GM19193 (cell line): ENCODE results near the gene ZNF514.
A peak's percentile ranks its signal among the peaks of the same experiment; 100 is the strongest.

ENCODE experiments used
- POLR2A ChIP-seq: IDR thresholded peaks from 4 replicates; pipeline ENCODE4 v1.6.1; 2011; ENCODE audit not compliant: insufficient read depth, insufficient read length; ENCODE audit errors: extremely low read depth

ZNF514 gene

DNA sequence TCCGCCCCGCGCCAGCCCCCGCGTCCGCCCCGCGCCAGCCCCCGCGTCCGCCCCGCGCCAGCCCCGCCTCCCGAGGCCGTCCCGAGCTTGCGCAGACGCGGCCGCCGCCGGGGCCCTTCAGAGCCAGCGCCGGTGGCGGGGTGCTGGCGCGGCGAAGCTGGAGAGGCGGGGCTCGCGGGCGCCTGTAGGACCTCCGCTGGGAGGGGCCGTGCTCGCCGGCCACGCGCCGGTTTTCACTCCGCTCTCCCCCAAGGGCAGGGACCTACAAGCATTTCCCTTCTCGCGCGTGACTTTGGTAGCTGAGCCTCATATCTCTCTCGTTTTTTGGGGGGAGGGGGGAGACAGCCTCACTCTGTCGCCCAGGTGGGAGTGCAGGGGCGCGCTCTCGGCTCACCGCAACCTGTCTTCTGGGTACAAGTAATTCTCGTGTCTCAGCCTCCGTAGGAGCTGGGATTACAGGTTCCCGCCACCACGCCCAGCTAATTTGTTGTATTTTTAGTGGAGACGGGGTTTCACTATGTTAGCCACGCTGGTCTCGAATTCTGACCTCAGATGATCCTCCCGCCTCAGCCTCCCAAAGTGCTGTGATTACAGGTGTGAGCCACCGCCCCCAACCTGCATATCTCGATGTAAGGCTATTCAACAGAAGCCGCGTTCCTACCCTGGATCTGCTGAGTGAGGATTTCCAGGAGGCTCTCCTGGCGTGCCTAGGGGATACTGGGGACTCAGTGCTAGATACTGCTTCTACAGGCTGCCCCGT, at the start of gene ZNF514:
Gene ZNF514, minus strand, starts transcription at position 159 of the 760 bp plus-strand sequence. CDS start 6,595 bp downstream, outside the sequence.
- TF ChIP-seq POLR2A: peak; percentile 50

DNA sequence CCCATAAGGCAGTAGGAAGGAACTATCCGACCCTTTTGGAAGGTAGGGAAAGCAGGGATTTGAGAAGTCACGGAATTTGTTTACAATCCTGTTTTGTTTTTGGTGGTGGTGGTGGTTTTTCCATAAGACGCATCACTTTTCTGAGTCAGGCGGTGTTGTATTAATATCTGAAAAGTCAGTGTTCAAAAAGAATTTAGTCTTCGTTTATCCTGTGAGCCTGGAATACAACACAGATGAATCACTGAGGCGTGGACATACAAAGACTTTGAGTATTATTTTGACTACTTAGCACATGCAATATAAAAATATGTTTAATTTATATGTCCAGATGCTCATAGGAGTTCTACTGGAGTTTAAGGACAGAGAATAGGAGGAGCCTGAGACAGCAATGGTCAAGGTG, 48.5 kb upstream of the ZNF514 start:
- no peak for TF ChIP-seq POLR2A

DNA sequence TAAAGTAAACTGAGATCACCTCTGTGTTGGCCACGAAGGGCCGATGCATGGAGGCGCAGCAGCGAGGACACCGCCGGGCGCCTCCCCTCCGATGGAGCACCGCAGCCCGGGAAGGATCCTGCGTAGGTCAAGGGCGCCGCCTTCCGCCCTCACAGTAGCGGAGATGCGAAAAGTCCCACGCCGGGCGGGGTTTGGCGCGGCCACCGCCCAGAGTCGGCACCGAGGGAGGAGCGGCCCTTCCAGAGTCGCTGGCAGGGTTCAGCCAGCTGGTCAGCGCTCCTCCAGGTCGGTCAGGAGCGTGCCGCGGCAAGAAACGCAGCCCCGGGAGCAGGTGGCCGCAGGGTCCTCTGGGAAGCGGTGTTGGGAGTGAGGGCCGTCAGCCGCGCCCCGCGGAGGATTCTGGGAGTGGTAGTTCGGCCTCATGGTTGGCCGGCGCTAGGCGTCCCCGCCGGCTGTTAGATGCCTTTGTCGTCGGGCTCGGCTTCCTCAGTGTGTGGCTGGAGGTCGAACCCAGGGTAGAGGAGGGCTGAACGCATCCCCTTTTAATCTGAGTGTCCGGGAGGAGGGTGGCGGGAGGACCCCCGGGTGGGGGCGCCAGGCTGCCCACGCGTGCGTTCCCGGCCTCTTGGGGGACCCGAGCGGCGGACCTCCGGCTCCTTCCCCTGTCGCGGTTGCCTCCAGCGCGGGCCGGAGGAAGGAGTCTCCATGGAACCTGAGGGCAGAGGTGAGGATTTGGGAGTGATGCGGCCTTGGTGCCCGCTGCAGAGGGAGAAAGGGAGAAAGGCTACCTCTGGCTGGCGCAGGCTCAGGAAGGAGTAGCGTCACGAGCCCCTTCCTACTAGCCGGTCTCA, 47.7 kb upstream of the ZNF514 start, which contains the start of gene ZNF892:
Gene ZNF892, plus strand, starts transcription at position 411 of the 851 bp plus-strand sequence. Its CDS starts 295 bp downstream, at position 706.
- peak; percentile 65 for TF ChIP-seq POLR2A

DNA sequence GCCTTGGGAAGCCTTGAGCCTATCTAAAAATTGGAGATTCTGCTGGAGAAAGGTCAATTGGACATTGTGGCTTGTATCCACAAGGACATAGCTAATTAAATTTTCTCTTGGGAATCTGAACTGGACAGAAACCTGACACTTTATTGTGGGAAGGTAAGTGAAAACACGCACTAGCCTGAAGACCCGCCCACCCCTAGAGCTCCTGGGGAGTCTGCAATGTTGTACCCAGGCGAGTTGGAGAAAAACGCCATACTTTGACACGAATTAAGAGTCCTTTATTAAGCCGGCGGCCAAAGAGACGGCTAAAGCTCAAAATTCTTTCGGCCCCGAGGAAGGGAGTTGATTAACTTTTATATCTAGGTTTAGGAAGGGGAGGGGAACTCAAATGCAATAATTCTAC, 46.4 kb upstream of the ZNF514 start:
- no peak for TF ChIP-seq POLR2A

DNA sequence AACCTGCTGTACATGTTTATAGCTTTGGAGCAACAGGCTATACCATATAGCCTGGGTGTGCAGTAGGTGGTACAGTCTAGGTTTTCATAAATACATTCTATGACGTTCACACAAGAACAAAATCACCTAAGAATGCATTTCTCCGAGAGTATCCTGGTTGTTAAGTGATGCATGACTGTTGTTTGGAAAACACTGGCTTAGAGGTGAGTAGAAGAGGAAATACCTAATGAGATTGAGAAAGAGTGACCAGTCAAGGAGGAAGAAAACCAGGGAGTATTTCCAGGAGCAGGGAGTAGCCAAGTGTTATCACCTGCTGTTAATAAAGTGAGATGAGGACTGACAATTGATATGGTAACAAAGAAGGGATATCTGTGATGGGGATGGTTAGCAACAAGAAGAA, 44.7 kb upstream of the ZNF514 start:
- TF ChIP-seq POLR2A: no peak

DNA sequence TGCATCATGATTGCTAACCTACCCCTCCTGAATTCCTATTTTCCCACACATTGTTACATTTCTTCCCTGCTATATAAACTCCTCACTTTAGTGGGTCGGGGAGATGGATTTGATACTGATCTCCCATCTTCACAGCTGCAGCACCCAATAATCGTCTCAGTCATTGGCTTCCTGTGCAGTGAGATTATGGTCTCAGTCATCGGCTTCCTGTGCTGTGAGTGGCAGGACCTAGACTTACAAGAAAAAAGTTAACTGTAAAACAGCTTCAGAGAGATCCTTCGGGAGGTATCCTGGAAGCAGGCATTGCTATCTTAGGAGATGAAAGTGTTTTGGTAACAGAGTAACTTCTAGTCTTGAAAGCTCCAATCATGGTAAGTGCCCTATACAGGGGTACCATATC, 44.3 kb upstream of the ZNF514 start:
- TF ChIP-seq POLR2A: no peak

DNA sequence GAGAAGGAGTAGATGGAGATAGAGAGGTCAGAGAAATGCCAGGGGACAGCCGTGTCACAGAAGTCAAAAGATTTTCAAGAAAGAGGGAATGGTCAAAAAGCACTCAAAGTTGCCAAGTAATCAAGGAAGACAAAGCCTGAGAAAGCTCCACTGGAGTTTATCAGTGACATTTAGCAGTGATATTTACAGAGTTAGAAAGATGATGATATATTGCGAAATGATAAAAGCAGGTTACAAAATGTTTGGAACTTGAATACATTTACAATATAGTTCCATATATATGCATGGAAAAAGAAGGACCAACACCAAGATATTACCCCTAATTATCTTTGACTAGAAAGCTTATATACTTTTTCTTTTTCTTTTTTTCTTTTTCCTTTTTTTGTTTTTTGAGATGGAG, 26.3 kb upstream of the ZNF514 start:
- TF ChIP-seq POLR2A: no peak

DNA sequence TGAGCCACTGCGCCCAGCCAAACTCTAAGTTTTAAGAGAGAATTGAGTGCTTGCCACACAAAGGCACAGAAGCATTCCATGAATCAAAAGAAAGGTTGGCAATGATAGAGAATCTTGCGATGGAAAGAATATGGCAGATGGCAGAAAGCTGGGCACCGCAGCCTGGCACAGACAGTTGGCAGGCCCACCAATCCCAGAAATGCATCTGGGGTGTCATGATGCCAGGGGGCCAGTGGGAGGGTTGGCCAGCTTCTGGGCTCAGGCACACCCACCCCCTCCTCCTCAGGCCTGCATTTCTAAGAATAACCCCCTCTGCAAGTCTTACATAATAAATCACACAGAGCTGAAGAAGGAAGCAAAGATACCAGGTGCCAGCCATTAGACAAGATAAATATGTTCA, 25.5 kb upstream of the ZNF514 start:
- no peak for TF ChIP-seq POLR2A

DNA sequence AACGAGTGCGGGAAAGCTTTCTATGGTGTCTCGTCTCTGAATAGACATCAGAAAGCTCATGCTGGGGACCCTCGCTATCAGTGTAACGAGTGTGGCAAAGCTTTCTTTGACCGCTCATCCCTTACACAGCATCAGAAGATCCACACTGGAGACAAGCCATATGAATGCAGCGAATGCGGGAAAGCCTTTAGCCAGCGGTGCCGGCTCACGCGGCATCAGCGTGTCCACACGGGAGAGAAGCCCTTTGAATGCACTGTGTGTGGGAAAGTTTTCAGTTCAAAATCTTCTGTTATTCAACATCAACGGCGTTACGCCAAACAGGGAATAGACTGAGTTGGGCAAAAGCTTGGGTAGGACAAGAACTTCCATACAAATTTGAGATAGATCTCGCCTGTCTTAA, 22.1 kb upstream of the ZNF514 start:
- TF ChIP-seq POLR2A: no peak

DNA sequence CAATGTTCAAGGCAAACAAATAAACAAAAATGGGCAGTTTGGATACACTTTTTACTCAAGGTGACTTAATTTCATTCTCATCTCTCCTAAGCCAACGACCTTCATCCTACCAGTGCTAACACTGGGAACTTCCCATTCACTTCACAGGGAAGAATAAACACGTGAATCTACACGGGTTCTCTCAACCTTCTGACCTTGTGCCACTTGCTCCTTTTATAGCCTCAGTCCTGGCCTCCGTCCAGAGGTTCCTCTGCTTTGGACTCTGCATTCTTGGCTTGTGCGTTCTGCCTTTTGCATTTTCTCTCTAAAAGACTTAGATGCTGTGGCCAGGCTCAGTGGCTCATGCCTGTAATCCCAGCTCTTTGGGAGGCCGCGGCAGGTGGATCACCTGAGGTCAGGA, 19.8 kb upstream of the ZNF514 start:
- no peak for TF ChIP-seq POLR2A

DNA sequence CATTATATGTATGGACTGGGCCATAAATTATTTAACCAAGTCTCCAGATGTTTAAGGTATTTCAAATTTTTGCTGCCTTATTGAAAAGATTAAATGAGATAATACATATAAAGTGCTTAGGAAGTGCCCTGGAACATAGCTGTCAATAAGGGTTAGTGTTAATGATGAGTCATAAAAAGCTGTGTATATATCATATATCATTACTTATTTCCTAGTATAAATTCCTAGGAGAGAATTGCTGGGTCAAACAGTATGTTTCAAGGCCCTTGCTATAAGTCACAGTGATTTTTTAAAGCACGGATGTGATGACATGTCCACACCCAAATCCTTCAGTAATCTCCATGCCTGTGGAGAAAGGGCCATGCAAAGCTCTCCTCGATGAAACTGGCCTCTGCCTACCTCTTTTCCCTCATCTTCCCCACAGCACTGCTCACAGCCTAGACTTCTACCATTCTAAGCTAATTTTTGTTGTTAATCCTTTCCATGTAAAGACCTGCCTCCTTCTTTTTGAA, 14.4 kb upstream of the ZNF514 start:
- TF ChIP-seq POLR2A: no peak

DNA sequence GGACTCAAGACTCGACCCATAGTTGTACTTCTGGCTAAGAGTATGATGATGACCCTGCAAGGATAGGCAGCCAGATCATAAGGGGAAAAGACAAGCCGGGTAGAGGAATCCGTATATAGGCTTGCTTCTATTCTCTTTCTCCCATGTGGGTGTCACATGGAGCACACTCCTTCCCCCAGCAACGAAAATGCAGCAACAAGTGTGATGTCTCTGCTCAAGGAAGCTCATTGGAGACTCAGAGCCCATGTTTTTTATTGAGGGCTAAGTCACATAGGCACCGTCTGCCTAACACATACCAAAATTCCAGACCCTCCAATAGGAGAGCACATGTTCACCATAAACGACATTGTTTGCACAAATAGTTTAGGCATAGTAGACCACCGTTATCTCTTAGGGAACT, 12.3 kb upstream of the ZNF514 start:
- no peak for TF ChIP-seq POLR2A

DNA sequence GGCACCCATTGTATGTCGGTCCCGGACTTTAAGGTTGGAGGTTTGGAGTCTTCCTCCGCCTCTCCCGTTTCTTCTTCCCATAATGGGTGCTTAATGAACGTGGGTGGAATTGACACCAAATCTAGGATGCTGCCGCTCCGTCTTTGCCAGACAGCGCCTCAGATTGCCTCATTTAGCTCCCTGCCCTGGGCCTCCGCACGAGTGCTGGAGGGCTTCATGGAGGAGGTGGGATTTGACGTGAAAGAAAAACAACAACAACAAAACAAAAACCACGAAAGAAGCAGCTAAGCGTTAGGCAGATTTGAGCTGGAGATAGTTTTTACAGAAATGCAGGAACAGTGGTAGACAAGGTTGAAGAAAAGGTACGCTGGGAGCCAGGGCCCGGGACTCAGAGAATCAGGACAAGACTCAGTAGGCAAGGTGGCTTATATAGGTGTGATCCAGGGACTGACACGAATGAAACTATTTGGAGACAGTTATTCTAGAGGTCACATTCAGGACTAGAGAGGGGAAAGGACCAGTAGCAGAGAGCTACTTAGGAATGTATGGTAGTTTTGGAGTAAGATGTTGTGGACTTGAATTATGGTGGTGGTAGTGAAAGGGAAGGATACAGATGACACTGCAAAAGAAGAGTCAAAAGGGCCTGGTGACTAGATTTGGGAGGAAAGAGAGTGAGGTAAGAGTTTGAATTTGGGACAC, 6.6 kb upstream of the ZNF514 start:
- no peak for TF ChIP-seq POLR2A

DNA sequence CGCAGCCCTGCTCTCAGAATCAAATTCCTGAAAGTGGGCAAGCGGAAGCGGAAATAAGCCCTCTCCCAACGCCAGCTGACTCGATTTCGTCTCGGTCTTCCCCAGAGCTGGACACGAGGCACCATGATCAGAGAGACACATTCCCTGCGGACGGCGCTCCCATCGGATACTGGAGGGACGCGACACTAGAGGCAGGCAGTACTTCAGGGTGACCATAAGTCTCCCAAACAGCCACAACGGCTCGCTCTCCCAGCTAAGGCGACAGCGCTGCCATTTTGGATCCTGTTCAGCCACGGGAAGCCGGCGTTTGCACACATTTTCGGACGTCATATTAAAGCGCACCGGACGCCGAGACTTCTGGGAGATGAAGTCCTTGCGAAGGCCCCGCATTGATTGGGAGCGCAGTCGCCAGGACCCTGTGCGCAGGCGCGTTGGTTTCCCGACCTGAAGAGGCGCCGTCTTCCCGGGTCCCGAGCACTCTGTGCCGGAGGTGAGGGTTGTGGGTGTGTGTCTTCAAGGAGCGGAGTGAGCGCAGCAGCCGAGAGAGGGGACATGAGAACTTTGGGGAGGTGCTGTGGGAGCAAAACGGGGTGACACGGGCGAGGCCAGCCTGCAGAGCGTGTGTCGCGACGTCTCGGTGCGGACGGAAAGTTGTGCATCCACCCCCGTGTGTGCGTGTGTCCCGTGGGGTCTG, 5.9 kb upstream of the ZNF514 start, which contains the start of gene ZNF2:
Gene ZNF2, plus strand, starts transcription at position 439 of the 694 bp plus-strand sequence. CDS start 10,418 bp downstream, outside the sequence.
- peak; percentile 93 for TF ChIP-seq POLR2A
